GM12878 (cell line): Measurements from ENCODE around the gene DNAJB4. TPM values are rescaled to one million over a fixed set of nuclear protein-coding genes. Genes with fewer than 3 reads are reported as not detected.

Experiments
- ATAC-seq: fragments of 200-7000 bp; cut with Tn5 transposase; 3 replicates; pipeline ENCODE4 v1.9.1; 2020; ENCODE audit warnings: mild to moderate bottlenecking, moderate library complexity
- BruUV-seq: library from RNA; stranded (reverse); fragments of 400-500 nt; replicated peaks from 2 replicates; lab custom pipeline; 2021; lab: Mats Ljungman, UMichigan
- CTCF ChIA-PET: fragments of 300-600 bp; sonication (Branson Sonifier 250); formaldehyde crosslinking; extraction: SDS; loops from one replicate; lab custom pipeline; 2021; ENCODE audit warnings: inconsistent platforms; lab: Yijun Ruan, JAX
- POLR2A ChIA-PET: fragments of 350-600 bp; formaldehyde crosslinking; extraction: SDS; loops from one replicate; lab custom pipeline; 2021; ENCODE audit warnings: inconsistent platforms; lab: Charles Lee
- RAD21 ChIA-PET: fragments of 300-600 bp; sonication (Branson Sonifier 250); formaldehyde crosslinking; loops from one replicate; lab custom pipeline; 2023; ENCODE audit warnings: antibody characterized with exemption; ENCODE audit not compliant: unreplicated experiment; lab: Charles Lee
- SMC1A ChIA-PET: fragments of 300-600 bp; sonication (Branson Sonifier 250); formaldehyde crosslinking; loops from one replicate; lab custom pipeline; 2023; ENCODE audit not compliant: unreplicated experiment, uncharacterized antibody; lab: Charles Lee
- DNase-seq: peaks from one replicate; pipeline ENCODE4 v3.0.0-alpha.2; 2011; ENCODE audit warnings: low read depth, low spot score
- FAIRE-seq: peaks from 3 replicates; lab custom pipeline; 2011; peaks lifted over from hg19 to GRCh38; lab: Jason Lieb, UNC
- H2AFZ ChIP-seq: 2 replicates; pipeline ENCODE4 v1.6.0; 2011; ENCODE audit warnings: low read depth, low read length, control low read depth; ENCODE audit not compliant: control insufficient read depth
- H3K27ac ChIP-seq: 2 replicates; pipeline ENCODE4 v1.5.1; 2011; ENCODE audit warnings: control low read depth; ENCODE audit not compliant: control insufficient read depth, insufficient read depth
- H3K27me3 ChIP-seq, 2 experiments: replicated peaks in 1 of 2; 2 replicates each; pipeline versions ENCODE4 v1.6.0 to v1.6.1; 2011; ENCODE audit warnings: low read length in 1 of 2; ENCODE audit not compliant: control insufficient read depth in 2 of 2, insufficient read depth in 2 of 2
- H3K36me3 ChIP-seq, 2 experiments: 2 replicates each; pipeline ENCODE4 v1.5.1; 2011; ENCODE audit warnings: low read length in 1 of 2; ENCODE audit not compliant: control insufficient read depth in 2 of 2, insufficient read depth in 2 of 2
- H3K4me1 ChIP-seq: 2 replicates; pipeline ENCODE4 v1.6.1; 2011; ENCODE audit warnings: mild to moderate bottlenecking, low read length, moderate library complexity, mixed read lengths; ENCODE audit not compliant: control insufficient read depth, insufficient read depth
- H3K4me2 ChIP-seq: 2 replicates; pipeline ENCODE4 v1.6.0; 2011; ENCODE audit warnings: control low read depth; ENCODE audit not compliant: control insufficient read depth, insufficient read depth
- H3K4me3 ChIP-seq: fragments of 200-600 bp; sonication (generic); 2 replicates; pipeline ENCODE4 v1.5.1; 2016
- H3K79me2 ChIP-seq: 2 replicates; pipeline ENCODE4 v1.6.0; 2011; ENCODE audit warnings: low read length; ENCODE audit not compliant: control insufficient read depth, insufficient read depth
- H3K9ac ChIP-seq: 2 replicates; pipeline ENCODE4 v1.8.0; 2011; ENCODE audit warnings: low read length, control low read depth, mixed read lengths; ENCODE audit not compliant: control insufficient read depth, insufficient read depth
- H3K9me3 ChIP-seq: replicated peaks from 3 replicates; pipeline ENCODE4 v1.5.1; 2011; ENCODE audit warnings: mild to moderate bottlenecking, low read length; ENCODE audit not compliant: control insufficient read depth, insufficient read depth
- H4K20me1 ChIP-seq: 2 replicates; pipeline ENCODE4 v1.6.0; 2011; ENCODE audit not compliant: control insufficient read depth, insufficient read depth
- ASH2L ChIP-seq: fragments of 300-600, 200-600 bp; sonication (generic); IDR thresholded peaks from 2 replicates; pipeline ENCODE4 v1.6.1; 2017; ENCODE audit warnings: low read depth, mild to moderate bottlenecking, borderline replicate concordance
- CBFB ChIP-seq: IDR thresholded peaks from 2 replicates; pipeline ENCODE4 v1.6.1; 2016; ENCODE audit warnings: antibody characterized with exemption, low read depth
- CHD1 ChIP-seq: IDR thresholded peaks from 2 replicates; pipeline ENCODE4 v1.6.1; 2012; ENCODE audit warnings: low read depth, low read length, improper control_type of control experiment
- DPF2 ChIP-seq: fragments of 450-650 bp; IDR thresholded peaks from 2 replicates; pipeline ENCODE4 v1.6.1; 2017; ENCODE audit warnings: mild to moderate bottlenecking
- ETV6 ChIP-seq, 2 experiments: fragments of 450-650 bp in 1 of 2; IDR thresholded peaks in 1 of 2; conservative IDR thresholded peaks in 1 of 2; 2 replicates each; pipeline ENCODE4 v1.6.1; 2014; ENCODE audit warnings: antibody characterized with exemption in 1 of 2, borderline replicate concordance in 1 of 2, low read depth in 1 of 2, mild to moderate bottlenecking in 1 of 2, moderate library complexity in 1 of 2
- JUNB ChIP-seq: IDR thresholded peaks from 2 replicates; pipeline ENCODE4 v1.6.1; 2016; ENCODE audit warnings: antibody characterized with exemption, mild to moderate bottlenecking
- MTA2 ChIP-seq: fragments of 450-650 bp; IDR thresholded peaks from 2 replicates; pipeline ENCODE4 v1.6.1; 2016; ENCODE audit warnings: low read depth, mild to moderate bottlenecking, moderate library complexity
- PRDM15 ChIP-seq: fragments of 450-650 bp; formaldehyde crosslinking; IDR thresholded peaks from 2 replicates; pipeline ENCODE4 v1.4.0; 2020; ENCODE audit warnings: mild to moderate bottlenecking, moderate library complexity
- SKIL ChIP-seq: fragments of 450-650 bp; IDR thresholded peaks from 2 replicates; pipeline ENCODE4 v1.6.1; 2017; ENCODE audit warnings: mild to moderate bottlenecking, low read depth, inconsistent platforms; ENCODE audit not compliant: poor library complexity, severe bottlenecking
- SUPT20H ChIP-seq: IDR thresholded peaks from 2 replicates; pipeline ENCODE4 v1.6.1; 2011; ENCODE audit warnings: low read depth, mild to moderate bottlenecking, low read length, moderate library complexity, borderline replicate concordance; ENCODE audit not compliant: control insufficient read depth
- TAF1 ChIP-seq: IDR thresholded peaks from 2 replicates; pipeline ENCODE4 v1.6.1; 2011; ENCODE audit warnings: mild to moderate bottlenecking, low read depth, low read length, borderline replicate concordance
- ZNF24 ChIP-seq: fragments of 450-650 bp; IDR thresholded peaks from 2 replicates; pipeline ENCODE4 v1.6.1; 2017; ENCODE audit warnings: antibody characterized with exemption, mild to moderate bottlenecking
- ZNF592 ChIP-seq: fragments of 450-650 bp; IDR thresholded peaks from 2 replicates; pipeline ENCODE4 v1.6.1; 2017; ENCODE audit warnings: mild to moderate bottlenecking, moderate library complexity
- WGBS: methylation state at CpG from one replicate; pipeline ENCODE4 v1.1.6; 2016; ENCODE audit warnings: low lambda C conversion rate; ENCODE audit not compliant: insufficient replicate concordance, insufficient coverage; ENCODE audit errors: missing lambda C conversion rate; 5-methylcytosine and 5-hydroxymethylcytosine counted together
- in situ Hi-C: fragments of 300-500 bp; cut with MboI; formaldehyde crosslinking; loops from 9 replicates; pipeline ENCODE4 v1.14.3; 2018; ENCODE audit warnings: mixed read lengths
- intact Hi-C: fragments of 100-400 bp; cut with micrococcal nuclease; formaldehyde crosslinking; loops from one replicate; pipeline ENCODE4 v1.14.2; 2022; ENCODE audit not compliant: unreplicated experiment
- polyA plus RNA-seq, 11 experiments: library from polyadenylated mRNA; depleted of rRNA in 4 of 11; unstranded in 6 of 11; stranded (reverse) in 5 of 11; fragments of >200 nt; fragmentation: Nextera tagmentation in 4 of 11; fragmentation: Illumina TruSeq in 1 of 11; extraction: Ambion mirVana in 4 of 11; extraction: Trizol in 1 of 11; gene quantifications; 1 replicate in 1 of 11; 2 replicates in 10 of 11; pipeline versions ENCODE4 v1.2.1 to v1.2.3, GENCODE V29; 2011 to 2016; ENCODE audit warnings: inconsistent platforms in 2 of 11, missing spikeins in 2 of 11, low read depth in 1 of 11
- total RNA-seq, 4 experiments: library from RNA; depleted of rRNA in 3 of 4; stranded (reverse); fragments of >200 nt in 3 of 4; fragmentation: Illumina TruSeq in 1 of 4; extraction: Trizol in 1 of 4; gene quantifications; 2 replicates each; pipeline versions ENCODE4 v1.2.1 to v1.2.3, GENCODE V29; 2013 to 2021

The DNAJB4 gene
- total and polyA plus RNA-seq, 10 of the 15 experiments (the other 5 are each of a cell fraction or from before 2014, with no cell fraction given), result 3.8 to 10.5 (median 6.6) TPM

GRCh38 chr1:77994117-77994705, 10.5 kb upstream of the DNAJB4 start:
- DNase-seq, result no peak
- Histone ChIP-seq H3K27me3 (no peaks in the 10 kb centered on the region), H4K20me1 (no peaks in the 10 kb centered on the region), H2AFZ (no peak overlapping the region), H3K9ac (no peak overlapping the region), H3K27ac (no peak overlapping the region), H3K4me1 (peaks cover 3% of the 10 kb centered on the region; the same call in 1 of the 2 replicates), H3K79me2 (no peaks in the 10 kb centered on the region), H3K36me3 (no peaks in the 10 kb centered on the region), H3K4me3 (no peak overlapping the region), H3K9me3 (no peaks in the 10 kb centered on the region), H3K4me2 (no peak overlapping the region)
- CTCF ChIA-PET, result interaction anchor here (0.6 kb wide), 2 partner anchors 13 to 15 kb away, joined by 3 read pairs; partner anchors contain the start of gene FUBP1
- BruUV-seq, result no TSS peak
- RAD21 ChIA-PET, result interaction anchor here (1.3 kb wide), 1 partner anchor 14 kb away, joined by 3 read pairs; no protein-coding TSS in a partner anchor
- no peak for ATAC-seq
- intact Hi-C loops, result no loop called here
- WGBS, result 98% methylated on average over 3 of the region's 3 CpGs
- POLR2A ChIA-PET, result interaction anchor here (1.1 to 3.2 kb wide), 2 partner anchors 10 to 13 kb away, joined by 8 to 15 read pairs; partner anchors contain the start of gene DNAJB4
- in situ Hi-C loops, result no loop called here
- SMC1A ChIA-PET, result interaction anchor here (0.6 to 2.4 kb wide), 4 partner anchors 11 to 607 kb away, joined by 3 to 7 read pairs (median 5); partner anchors contain the start of genes DNAJB4 and FUBP1
- FAIRE-seq, result no peak
- TF ChIP-seq TAF1 (no peak), SKIL (no peak), MTA2 (no peak), PRDM15 (no peak), DPF2 (no peak), ZNF592 (no peak), ETV6 (conservative IDR thresholded peaks at IDR 0.05 in 1 of 2, IDR thresholded peaks at IDR 0.05 in 1 of 2; ENCODE audit: borderline replicate concordance in 1 of 2, low read depth in 1 of 2) (no peak), JUNB (no peak), CBFB (no peak), CHD1 (no peak), ASH2L (no peak), ZNF24 (no peak), SUPT20H (no peak)
